Mesothelial cell of epicardium (in vitro differentiated cells): ENCODE data around the gene IFT25. TPM values are rescaled to one million over a fixed set of nuclear protein-coding genes. Genes with fewer than 3 reads are reported as not detected.
A peak's percentile ranks its signal among the peaks of the same experiment; 100 is the strongest.
"Not testable (repeated sequence)": the region's sequence is repeated elsewhere in the genome, so short reads cannot be mapped to it uniquely, and the experiment has no call there.

Experiments used
- DNase-seq, 2 experiments: peaks; one replicate each; pipeline ENCODE4 v3.0.0; 2021; ENCODE audit warnings: low spot score in 2 of 2; ENCODE audit not compliant: unreplicated experiment in 2 of 2
- H3K27ac Mint-ChIP-seq: 2 replicates; pipeline ENCODE4 v1.8.0; 2021; ENCODE audit warnings: mixed read lengths
- H3K27me3 Mint-ChIP-seq: 2 replicates; pipeline ENCODE4 v1.8.0; 2021; ENCODE audit warnings: low read depth, mixed read lengths
- H3K36me3 Mint-ChIP-seq: 2 replicates; pipeline ENCODE4 v1.8.0; 2021; ENCODE audit warnings: mixed read lengths
- H3K4me1 Mint-ChIP-seq: 2 replicates; pipeline ENCODE4 v1.8.0; 2021; ENCODE audit warnings: mixed read lengths
- H3K4me3 Mint-ChIP-seq: 2 replicates; pipeline ENCODE4 v1.8.0; 2021; ENCODE audit warnings: mild to moderate bottlenecking, moderate library complexity, mixed read lengths
- H3K9me3 Mint-ChIP-seq: 2 replicates; pipeline ENCODE4 v1.8.0; 2021; ENCODE audit warnings: mixed read lengths
- total RNA-seq: library from RNA; stranded (reverse); gene quantifications from 3 replicates; pipeline ENCODE4 v1.2.1, GENCODE V29; 2021
- TF ChIP-seq, protein P1 (sequence below): fragments of 200-600 bp; sonication (generic); IDR thresholded peaks from one replicate; pipeline ENCODE4 v1.5.0; 2021; ENCODE audit warnings: antibody characterized with exemption; ENCODE audit not compliant: unreplicated experiment

Gene IFT25
- 36.8 to 38.2 TPM (median 37.0 TPM) in 3 replicates for total RNA-seq

DNA sequence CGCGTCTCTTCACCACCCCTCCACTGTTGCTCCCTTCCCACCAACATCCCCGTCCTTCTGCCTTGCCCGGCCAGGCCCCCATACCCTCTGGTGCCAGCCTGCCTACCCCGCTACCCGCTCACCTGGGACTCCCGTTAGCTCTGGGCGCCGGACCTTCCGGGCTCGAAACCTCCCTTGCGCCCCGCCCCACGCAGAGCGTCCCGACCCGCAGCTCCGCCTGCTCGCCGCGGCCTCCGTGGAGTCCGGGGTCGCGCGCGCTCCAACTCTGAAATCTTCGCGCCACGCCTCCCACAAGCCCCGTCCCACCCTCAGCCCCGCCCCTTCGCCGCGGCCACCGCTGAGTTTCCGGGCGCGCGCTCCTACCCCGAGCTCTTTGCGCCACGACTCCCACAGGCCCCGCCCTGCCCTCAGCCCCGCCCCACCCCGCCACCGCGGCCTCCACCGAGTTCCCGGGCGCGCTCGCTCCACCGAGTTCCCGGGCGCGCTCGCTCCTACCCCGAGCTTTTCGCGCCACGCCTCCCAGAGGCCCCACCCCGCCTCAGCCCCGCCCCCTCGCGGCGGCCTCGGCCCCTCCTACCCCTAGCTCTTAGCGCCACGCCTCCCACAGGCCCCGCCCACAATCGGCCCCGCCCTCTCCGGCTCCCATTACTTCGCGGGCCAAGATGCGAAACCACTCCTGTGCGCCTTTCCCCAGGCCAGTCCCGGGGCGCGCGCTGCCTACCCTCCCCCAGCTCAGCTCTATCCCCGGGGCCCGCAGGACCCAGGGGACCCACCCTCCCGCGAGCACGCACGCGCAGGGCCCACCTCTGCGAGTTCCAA, at the start of gene IFT25:
Gene IFT25, minus strand, starts transcription at position 267 of the 819 bp plus-strand sequence. CDS start 5,617 bp downstream, outside the sequence.
- Mint-ChIP-seq H3K4me3 (peak within 1 kb of the TSS; percentile 93), H3K27me3 (no peaks in the 10 kb centered on the region), H3K27ac (peak within 1 kb of the TSS; percentile 96), H3K9me3 (no peaks in the 10 kb centered on the region), H3K4me1 (peaks cover 47% of the 10 kb centered on the region), H3K36me3 (no peaks in the 10 kb centered on the region)
- peak; percentile 98 to 100 for DNase-seq
- TF ChIP-seq, protein P1, sequence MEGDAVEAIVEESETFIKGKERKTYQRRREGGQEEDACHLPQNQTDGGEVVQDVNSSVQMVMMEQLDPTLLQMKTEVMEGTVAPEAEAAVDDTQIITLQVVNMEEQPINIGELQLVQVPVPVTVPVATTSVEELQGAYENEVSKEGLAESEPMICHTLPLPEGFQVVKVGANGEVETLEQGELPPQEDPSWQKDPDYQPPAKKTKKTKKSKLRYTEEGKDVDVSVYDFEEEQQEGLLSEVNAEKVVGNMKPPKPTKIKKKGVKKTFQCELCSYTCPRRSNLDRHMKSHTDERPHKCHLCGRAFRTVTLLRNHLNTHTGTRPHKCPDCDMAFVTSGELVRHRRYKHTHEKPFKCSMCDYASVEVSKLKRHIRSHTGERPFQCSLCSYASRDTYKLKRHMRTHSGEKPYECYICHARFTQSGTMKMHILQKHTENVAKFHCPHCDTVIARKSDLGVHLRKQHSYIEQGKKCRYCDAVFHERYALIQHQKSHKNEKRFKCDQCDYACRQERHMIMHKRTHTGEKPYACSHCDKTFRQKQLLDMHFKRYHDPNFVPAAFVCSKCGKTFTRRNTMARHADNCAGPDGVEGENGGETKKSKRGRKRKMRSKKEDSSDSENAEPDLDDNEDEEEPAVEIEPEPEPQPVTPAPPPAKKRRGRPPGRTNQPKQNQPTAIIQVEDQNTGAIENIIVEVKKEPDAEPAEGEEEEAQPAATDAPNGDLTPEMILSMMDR, result peak; percentile 8

DNA sequence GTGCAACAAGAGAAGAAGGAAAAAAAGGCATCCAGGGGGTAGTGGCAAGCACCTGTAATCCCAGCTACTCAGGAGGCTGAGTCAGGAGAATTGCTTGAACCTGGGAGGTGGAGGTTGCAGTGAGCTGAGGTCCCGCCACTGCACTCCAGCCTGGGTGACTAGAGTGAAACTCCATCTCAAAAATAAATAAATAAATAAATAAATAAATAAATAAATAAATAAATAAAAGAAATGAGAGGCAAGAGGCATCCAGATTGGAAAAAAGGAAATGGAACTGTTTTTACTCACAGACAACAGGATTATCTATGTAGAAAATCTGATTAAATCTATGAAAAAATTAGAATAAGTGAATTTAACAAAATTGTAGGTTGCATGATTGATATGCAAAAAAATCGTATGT, 49.0 kb upstream of the IFT25 start:
- H3K4me3 Mint-ChIP-seq, DNase-seq, H3K27ac Mint-ChIP-seq, H3K36me3 Mint-ChIP-seq, H3K9me3 Mint-ChIP-seq, H3K4me1 Mint-ChIP-seq, H3K27me3 Mint-ChIP-seq: not testable (repeated sequence)

DNA sequence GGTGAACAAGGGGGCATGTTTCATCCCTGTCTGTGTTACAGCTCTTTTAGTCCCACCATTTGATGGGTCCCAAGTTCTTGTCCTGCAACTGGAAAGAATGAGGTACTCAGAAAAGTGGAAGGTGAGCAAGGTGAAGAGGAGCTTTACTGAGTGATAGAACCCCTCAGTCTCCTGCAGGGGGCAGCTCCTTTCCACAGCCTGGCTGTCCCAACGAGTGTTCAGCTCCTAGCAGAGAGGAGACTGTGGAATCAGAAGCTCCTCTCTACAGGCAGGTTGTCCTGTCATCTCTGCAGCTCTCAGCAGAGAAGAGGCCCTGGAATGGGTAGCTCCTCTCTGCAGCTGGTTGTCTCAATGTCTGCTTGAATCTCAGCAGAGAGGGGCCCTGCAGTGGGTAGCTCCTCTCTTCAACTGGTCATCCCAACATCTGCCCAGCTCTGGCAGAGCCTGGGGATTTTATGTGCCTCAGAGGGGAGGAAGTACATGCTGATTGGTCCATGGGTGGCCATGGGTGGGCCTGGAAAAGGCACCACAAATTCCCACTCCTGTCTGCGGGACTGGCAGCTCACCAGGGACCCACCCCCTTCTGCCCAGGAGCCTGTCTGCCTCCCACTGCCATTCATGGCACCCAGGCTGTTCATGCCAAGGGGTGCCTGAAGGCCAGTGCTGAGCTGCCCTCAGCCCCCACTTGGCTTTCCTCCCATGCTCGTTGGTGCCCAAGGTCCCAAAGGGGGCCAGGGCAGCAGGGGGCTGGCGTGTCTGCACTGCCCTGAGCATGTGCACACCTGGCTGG, 46.8 kb upstream of the IFT25 start:
- Mint-ChIP-seq H3K36me3 (no peaks in the 10 kb centered on the region), H3K4me1 (peaks cover 1% of the 10 kb centered on the region), H3K27ac (no peak overlapping the region), H3K4me3 (no peak overlapping the region), H3K9me3 (no peaks in the 10 kb centered on the region), H3K27me3 (peaks cover 4% of the 10 kb centered on the region)
- DNase-seq, result no peak
- TF ChIP-seq, protein P1, result no peak

DNA sequence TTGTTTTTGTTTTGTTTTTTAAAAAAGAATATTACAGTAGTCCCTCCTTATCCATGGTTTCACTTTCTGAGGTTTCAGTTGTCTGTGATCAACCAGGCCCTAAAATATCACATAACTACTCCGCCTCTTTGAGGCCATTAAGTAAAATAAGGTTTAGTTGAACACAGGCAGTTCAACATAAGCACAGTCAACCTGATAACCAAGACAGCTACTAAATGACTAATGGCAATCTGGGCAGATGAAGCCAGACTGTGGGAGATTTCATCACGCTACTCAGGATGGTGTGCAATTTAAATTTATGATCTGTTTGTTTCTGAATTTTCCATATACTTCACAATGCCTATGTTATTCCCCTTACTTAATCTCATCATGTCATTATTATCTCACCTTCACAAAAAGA, 42.4 kb upstream of the IFT25 start:
- Mint-ChIP-seq H3K36me3 (no peaks in the 10 kb centered on the region), H3K27ac (no peak overlapping the region), H3K4me3 (no peak overlapping the region), H3K9me3 (no peaks in the 10 kb centered on the region), H3K4me1 (peaks cover 3% of the 10 kb centered on the region), H3K27me3 (peaks cover 2% of the 10 kb centered on the region)
- TF ChIP-seq, protein P1, result no peak
- no peak for DNase-seq

DNA sequence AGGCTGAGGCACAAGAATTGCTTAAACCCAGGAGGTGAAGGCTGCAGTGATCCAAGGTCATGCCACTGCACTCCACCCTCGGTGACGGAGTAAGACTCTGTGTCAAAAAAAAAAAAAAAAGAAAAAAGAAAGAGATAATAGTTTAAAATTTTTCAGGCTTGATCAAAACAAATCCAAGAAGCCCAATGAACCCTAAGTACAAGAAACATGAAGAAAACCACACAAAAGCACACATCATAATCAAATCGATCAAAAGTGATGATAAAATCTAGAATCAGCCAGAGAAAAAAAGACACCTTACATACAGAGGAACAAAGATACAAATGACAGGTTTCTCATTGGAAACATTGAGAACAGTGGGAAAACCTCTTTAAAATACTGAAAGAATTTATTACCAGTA, 41.0 kb upstream of the IFT25 start:
- H3K9me3 Mint-ChIP-seq, result no peaks in the 10 kb centered on the region
- peaks cover 14% of the 10 kb centered on the region for H3K4me1 Mint-ChIP-seq
- H3K27ac Mint-ChIP-seq, result no peak overlapping the region
- H3K36me3 Mint-ChIP-seq, result no peaks in the 10 kb centered on the region
- no peak overlapping the region for H3K4me3 Mint-ChIP-seq
- TF ChIP-seq, protein P1, result no peak
- no peak for DNase-seq
- peaks cover 2% of the 10 kb centered on the region for H3K27me3 Mint-ChIP-seq

DNA sequence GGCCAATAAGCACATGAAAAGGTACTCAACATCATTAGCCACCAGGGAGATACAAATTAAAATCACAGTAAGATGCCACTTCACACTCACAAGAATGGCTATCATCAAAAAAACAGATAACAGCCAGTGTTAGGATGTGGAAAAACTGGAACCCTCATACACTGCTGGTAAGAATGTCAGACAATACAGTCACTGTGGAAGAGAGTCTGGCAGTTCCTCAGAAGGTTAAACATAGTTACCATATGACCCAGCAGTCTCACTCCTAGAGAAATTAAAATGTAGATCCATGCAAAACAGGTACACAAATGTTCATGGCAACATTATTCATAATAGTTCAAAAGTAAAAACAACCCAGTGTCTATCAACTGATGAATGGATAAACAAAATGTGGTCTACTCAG, 39.2 kb upstream of the IFT25 start:
- peaks cover 2% of the 10 kb centered on the region for H3K27me3 Mint-ChIP-seq
- TF ChIP-seq, protein P1, result no peak
- H3K36me3 Mint-ChIP-seq, result no peaks in the 10 kb centered on the region
- no peak overlapping the region for H3K27ac Mint-ChIP-seq
- H3K4me1 Mint-ChIP-seq, result peaks cover 18% of the 10 kb centered on the region
- no peak for DNase-seq
- no peak overlapping the region for H3K4me3 Mint-ChIP-seq
- H3K9me3 Mint-ChIP-seq, result no peaks in the 10 kb centered on the region
